WTC11 (cell line): ENCODE results near the gene SRSF1.

Experiments used
- RELA ChIP-seq: sonication (generic); formaldehyde crosslinking; IDR thresholded peaks from 2 replicates; pipeline ENCODE4 v1.8.1; 2022; ENCODE audit warnings: missing genetic modification reagents, mild to moderate bottlenecking, borderline replicate concordance
- TEAD1 ChIP-seq: sonication (generic); formaldehyde crosslinking; IDR thresholded peaks from 2 replicates; pipeline ENCODE4 v1.8.0; 2022; ENCODE audit warnings: mild to moderate bottlenecking, missing genetic modification reagents
- TEAD4 ChIP-seq: sonication (generic); formaldehyde crosslinking; IDR thresholded peaks from 2 replicates; pipeline ENCODE4 v1.8.0; 2022; ENCODE audit warnings: mild to moderate bottlenecking, missing genetic modification reagents
- TF ChIP-seq, protein P1 (sequence below): sonication (generic); formaldehyde crosslinking; IDR thresholded peaks from 2 replicates; pipeline ENCODE4 v1.8.1; 2023; ENCODE audit warnings: mild to moderate bottlenecking, moderate library complexity, missing genetic modification reagents
- TF ChIP-seq, protein P2 (sequence below): fragments of 200-600 bp; IDR thresholded peaks from 2 replicates; pipeline ENCODE4 v1.8.0; 2022; ENCODE audit warnings: antibody characterized with exemption

DNA sequence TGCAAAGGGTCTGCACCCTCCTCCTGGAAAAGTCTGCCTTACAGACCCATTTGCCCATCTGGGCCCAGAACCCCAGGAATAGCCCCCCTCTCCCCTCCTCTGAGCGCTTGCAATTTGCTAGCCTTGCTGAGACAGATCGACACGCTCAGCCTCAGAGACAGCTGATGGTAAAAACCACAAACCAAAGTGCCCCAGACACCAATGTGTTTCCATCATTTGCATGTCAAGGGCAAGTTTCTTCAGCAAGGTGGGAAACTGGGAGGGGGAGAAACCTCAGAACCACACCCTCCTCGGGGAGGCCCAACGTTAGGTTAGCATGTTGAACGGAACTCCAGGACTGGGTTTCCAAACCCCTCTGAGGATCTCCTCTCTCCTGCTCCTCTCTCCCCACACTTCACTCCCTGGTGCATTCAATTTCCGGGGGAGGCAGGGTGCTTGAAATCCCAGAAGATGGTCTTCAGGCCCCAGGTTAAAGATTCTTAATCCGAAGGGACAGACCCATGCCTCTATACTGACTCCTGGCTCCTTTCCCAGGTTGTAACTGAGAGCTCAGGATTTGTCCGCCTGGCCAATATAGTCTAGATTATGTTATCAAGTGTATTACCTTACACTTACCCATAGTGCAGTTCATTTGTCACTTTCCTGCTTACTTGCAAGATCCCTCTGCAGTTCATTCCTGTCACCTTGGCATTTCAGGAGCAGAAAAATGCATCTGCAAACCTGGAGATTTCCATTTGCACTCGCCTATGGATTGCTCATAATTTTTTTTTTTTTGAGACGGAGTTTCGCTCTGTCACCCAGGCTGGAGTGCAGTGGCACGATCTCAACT lies 50.5 kb downstream of the SRSF1 start:
- TF ChIP-seq, protein P1, sequence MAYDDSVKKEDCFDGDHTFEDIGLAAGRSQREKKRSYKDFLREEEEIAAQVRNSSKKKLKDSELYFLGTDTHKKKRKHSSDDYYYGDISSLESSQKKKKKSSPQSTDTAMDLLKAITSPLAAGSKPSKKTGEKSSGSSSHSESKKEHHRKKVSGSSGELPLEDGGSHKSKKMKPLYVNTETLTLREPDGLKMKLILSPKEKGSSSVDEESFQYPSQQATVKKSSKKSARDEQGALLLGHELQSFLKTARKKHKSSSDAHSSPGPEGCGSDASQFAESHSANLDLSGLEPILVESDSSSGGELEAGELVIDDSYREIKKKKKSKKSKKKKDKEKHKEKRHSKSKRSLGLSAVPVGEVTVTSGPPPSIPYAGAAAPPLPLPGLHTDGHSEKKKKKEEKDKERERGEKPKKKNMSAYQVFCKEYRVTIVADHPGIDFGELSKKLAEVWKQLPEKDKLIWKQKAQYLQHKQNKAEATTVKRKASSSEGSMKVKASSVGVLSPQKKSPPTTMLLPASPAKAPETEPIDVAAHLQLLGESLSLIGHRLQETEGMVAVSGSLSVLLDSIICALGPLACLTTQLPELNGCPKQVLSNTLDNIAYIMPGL (CRISPR knock-in tag) = no peak
- TF ChIP-seq, protein P2, sequence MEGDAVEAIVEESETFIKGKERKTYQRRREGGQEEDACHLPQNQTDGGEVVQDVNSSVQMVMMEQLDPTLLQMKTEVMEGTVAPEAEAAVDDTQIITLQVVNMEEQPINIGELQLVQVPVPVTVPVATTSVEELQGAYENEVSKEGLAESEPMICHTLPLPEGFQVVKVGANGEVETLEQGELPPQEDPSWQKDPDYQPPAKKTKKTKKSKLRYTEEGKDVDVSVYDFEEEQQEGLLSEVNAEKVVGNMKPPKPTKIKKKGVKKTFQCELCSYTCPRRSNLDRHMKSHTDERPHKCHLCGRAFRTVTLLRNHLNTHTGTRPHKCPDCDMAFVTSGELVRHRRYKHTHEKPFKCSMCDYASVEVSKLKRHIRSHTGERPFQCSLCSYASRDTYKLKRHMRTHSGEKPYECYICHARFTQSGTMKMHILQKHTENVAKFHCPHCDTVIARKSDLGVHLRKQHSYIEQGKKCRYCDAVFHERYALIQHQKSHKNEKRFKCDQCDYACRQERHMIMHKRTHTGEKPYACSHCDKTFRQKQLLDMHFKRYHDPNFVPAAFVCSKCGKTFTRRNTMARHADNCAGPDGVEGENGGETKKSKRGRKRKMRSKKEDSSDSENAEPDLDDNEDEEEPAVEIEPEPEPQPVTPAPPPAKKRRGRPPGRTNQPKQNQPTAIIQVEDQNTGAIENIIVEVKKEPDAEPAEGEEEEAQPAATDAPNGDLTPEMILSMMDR = no peak
- TF ChIP-seq RELA (no peak), TEAD1 (CRISPR knock-in tag) (no peak), TEAD4 (CRISPR knock-in tag) (no peak)
